Right hindlimb (tissue), 1 donor: ENCODE results near the gene FUNDC1.
"Not testable (repeated sequence)": the region's sequence is repeated elsewhere in the genome, so short reads cannot be mapped to it uniquely, and the experiment has no call there.

ENCODE experiments used
- DNase-seq: peaks from one replicate; pipeline ENCODE4 v3.0.0-alpha.2; 2018

The FUNDC1 gene, protein sequence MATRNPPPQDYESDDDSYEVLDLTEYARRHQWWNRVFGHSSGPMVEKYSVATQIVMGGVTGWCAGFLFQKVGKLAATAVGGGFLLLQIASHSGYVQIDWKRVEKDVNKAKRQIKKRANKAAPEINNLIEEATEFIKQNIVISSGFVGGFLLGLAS

DNA sequence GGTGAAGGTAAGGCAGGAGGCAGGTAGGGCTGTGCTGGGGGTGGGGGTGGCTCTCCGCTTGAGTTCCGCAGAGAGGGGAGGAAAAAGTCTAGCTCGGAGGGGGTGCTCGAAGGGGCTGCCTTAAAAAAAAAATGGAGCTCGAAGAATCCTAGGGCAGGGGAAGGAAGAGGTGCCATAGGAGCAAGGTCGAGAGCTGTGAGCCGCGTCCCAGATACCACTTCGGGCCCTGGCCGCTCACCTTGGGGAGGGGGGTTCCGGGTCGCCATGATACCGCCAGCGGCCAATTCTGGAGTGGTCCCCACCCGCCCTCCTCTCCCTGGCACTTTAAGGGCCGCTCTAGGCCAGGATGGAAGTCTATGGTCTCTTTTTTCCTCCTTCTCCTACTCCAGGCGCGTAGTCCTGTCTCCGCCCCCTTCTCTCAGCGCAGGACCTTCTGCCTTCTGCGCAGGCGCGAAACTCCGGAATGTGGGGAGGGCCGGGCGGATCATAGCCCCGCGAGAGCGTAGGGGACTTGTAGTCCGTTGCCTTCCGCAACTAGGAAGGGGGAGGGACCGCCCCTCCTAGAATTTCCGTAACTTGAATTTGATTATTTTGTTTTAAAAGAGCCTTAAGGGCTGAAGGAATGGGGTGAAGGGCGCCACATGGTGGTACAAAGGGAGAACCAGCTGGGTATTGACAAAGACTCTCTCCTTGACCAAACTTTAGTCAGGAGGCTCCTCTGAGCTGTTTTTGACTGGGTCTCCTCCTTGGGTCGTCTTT lies at the start of gene FUNDC1:
TSS of gene FUNDC1 (minus strand) at position 293 of the 759 bp plus-strand sequence. CDS start at position 266, 27 bp downstream.
- peak; percentile 97 for DNase-seq

DNA sequence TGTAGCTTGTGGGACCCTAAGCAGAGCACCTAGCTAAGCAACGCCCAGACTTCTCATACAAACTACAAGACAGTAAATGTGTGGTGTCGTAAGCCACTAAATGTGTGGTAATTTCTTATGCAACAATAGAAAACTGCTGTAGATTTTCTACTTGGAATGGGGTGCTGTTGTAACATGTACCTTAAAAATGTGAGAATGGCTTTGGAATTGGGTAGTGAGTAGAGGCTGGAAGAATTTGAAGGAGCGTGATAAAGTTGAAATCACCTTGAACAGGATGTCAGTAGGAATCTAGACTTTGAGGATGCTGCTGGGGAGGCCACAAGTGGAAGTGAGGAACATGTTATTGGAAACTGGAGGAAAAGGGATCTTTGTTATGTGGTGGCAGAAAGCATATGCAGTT lies 43.2 kb upstream of the FUNDC1 start:
- DNase-seq = no peak

DNA sequence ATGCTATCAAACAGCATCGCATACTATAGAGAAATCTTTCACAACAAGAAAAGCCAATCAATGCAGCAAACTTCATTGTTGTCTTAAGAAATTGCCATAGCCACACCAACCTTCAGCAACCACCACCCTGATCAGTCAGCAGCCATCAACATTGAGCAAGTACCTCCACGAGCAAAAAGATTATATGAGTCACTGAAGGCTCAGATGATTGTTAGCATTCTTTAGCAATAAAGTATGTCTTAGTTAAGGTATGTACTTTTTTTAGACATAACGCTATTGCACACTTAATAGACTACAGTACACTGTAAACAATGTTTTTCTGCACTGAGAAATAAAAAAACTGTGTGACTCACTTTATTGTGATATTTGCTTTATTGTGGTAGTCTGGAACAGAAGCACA lies 37.8 kb upstream of the FUNDC1 start:
- no peak for DNase-seq

DNA sequence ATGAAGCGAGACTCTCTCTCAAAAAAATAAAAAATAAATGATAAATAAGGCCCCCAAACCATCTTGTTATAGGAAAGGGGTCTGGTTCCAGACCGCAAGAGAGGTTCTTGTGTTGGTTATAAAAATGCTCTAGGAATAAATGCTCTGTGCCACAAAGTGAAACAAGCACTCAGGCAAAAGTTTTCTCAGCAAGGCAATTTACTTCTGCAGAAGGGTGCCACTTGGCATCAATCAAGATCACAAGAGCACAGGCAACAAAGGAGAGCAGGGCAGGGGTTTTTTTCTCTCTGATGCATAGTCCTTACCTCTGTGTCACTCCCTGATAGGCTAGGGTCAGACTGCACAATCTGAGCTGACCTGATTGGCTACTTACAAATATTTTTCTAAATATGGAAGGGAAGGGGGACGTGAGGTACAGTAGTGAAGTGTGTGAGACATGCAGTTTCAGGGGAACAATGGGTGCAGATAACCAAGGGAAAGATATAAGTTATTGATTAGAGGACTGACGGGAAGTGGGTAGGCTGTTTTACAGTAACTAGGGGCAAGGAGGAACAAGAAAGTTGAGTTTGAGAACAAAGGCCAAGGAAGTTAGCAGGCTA lies 29.8 kb upstream of the FUNDC1 start:
- no peak for DNase-seq

DNA sequence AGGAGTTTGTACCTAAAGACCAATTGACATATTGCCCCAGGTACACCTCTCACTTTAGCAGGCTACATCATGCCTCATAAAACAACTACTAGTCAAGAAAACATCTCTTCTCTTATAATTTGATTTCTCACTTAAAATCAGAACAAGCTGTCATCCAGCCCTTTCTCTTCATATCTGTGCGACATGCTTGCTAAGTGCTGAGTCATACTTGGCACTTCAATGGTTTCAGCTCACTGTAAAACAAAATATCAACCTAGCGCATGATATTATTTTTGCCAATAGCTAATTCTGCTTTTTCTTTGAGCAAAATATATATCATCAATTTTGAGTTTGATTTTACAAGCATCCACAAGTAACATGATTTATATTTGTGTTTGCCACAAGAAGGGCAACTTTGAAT lies 27.9 kb upstream of the FUNDC1 start:
- DNase-seq = no peak

DNA sequence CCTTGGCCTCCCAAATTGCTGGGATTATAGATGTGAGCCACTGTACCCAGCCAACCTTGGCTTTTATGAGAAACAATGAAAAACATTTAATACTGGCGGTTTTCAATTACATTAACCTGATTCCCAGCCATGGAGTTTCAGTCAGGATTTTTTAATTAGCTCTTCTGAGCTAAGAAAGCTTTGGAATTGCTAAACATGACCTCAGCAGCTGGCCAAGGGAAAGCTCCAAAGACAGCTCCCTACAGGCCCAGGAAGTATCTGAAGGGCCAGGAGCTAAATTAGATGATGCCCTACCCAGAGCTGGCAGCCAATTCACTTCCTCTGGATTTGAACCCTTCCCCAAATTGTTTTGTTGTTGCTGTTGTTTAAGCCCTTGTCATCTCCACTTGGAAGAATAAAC lies 26.5 kb upstream of the FUNDC1 start:
- no peak for DNase-seq

DNA sequence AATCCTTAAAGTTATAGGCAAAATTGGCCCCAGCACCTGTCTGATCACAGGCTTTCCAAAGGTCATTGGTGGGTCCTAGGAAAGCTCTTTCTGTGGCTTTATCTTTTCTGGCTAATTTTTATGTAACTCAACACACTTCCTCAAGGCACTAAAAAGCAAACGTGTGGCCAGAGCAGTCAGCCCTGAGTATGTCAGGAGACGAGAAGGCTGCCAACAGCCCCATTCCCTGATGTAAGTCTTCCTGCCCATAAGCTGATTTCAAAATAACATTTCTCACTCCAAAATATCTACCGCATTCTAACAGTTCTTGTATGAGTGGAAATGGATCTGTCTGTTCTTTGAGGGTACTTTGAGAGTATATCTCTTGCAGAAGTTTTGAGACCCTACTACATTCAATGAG lies 25.5 kb upstream of the FUNDC1 start:
- no peak for DNase-seq

DNA sequence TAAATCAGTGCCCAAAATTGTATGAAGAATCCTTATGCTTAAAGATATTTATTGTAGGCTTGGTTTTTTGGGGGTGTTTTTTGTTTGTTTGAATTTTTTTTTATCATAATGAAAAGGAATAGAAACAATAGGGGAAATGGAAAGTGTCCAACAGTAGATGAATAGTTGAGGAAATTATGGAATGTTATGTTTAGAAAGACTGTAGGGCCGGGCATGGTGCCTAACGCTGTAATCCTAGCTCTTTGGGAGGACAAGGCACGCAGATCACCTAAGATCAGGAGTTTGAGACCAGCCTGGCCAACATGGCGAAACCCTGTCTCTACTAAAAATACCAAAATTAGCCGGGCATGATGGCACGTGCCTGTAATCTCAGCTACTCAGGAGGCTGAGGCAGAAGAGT lies 19.2 kb upstream of the FUNDC1 start:
- not testable (repeated sequence) for DNase-seq

DNA sequence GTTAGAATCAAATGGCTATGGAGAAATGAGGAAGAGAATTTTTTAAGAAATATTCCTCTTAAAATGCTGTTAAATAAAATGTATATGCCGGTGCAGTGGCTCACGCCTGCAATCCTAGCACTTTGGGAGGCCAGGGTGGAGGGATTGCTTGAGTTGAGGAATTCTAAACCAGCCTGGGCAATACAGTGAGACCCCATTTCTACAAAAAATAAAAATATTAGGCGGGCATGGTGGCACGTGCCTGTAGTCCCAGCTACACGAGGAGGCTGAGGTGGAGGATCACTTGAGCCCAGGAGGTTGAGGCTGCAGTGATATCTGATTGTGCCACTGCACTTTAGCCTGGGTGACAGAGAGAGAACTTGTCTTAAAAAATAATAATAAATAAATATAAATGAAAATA lies 7.9 kb upstream of the FUNDC1 start:
- no peak for DNase-seq

DNA sequence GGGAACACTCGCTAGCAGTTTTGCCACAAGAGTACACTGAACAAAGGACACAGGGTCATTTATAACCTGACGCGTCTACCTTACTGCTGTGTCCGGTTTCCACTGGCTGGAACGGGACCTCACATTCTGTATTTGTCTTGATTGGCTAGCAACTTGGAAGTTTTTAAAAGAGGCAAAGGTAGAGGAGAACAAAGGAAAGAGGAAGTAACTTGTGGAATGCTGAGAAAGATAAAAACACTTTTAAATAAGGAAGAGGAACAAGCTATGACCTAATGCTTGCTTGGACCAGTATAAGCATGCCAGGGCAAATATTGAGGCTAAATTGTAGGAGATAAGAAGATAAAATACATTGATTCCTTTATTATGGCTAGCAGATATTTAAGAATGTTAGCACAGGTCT lies 2.8 kb upstream of the FUNDC1 start:
- DNase-seq = not testable (repeated sequence)

DNA sequence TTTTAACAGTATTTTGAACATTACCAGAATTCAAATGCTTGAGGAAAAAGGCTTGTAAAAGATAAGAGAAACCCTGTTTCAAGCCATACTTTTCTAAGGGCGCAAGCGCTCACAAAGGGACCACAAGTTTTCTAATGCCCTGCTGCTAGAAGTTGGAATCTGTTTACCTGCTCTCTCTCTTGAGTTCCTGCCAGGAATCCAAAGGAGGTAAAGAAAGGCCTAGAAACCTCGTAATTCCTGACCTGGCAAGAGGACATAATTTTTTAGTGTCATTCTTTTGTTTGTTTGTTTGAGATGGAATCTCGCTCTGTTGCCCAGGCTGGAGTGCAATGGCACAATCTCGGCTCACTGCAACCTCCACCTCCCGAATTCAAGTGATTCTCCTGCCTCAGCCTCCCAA lies 1.4 kb upstream of the FUNDC1 start:
- no peak for DNase-seq

DNA sequence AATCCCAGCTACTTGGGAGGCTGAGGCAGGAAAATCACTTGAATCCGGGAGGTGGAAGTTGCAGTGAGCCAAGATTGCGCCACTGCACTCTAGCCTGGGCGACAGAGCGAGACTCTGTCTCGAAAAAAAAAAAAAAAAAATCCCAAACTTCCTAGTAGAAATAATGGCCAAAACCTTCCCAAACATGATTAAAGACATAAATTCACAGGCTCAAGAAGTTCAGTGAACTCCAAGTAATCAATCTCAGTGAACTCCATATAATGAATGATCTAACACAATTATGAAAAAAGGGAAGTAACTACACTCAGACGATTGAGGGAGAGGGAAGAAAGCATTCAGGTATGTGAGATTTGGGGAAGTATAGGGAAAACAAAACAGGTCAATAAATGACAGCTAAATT lies 6.5 kb downstream of the FUNDC1 start:
- no peak for DNase-seq

DNA sequence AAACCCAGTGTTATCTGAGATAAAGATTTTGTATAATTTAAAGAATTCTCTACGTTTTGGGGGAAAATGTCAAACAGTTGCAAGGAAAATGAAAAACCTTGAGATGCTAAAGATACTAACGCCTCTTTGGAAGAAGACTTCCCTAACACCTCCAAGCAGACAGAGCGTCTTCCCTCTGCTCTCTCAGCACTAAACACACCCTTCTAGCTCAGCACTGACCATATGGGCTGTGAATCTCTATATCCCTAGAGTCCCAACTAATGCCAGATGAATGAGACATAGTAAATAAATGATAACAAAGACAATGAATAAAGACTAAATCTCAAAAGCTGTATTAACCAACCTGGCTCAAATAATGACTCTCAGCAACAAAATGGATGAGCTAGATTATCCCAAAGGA lies 13.3 kb downstream of the FUNDC1 start:
- DNase-seq = no peak

DNA sequence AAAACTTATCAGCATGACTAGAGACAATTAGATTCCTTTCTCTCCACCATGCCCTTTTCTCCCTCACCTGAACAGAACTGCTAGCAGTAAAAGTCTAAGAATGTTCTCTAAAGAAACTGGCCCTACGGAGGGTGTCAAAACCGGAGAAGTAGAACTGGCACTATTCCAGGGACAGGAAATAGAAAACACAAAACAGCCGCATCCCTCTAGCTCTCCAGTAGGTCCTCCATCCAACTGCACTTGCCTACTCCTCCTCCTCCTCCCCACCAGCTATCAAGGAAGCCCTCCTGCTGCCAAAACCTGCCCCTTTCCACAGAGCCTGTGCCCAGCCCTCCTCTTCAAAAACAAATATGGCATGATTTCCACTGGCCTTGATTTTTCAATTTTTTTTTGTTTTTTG lies 28.4 kb downstream of the FUNDC1 start:
- DNase-seq = no peak

DNA sequence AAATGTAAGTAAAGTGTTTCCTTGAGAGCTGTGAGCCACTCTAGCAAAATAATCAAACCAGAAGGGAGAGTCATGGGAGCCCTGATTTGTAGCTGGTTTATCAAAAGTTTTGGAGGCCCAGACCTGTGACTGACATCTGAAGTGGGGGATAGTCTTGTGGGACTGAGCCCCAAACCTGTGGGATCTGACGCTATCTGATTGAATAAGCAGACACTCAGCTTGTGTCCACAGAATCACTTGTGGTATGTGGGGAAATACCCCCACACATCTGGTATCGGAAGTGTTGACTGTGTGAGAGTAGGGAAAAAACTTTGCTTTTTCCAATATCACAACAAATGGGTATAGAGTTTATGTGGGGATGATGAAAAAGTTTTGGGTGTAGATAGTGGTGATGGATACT lies 35.4 kb downstream of the FUNDC1 start:
- no peak for DNase-seq

DNA sequence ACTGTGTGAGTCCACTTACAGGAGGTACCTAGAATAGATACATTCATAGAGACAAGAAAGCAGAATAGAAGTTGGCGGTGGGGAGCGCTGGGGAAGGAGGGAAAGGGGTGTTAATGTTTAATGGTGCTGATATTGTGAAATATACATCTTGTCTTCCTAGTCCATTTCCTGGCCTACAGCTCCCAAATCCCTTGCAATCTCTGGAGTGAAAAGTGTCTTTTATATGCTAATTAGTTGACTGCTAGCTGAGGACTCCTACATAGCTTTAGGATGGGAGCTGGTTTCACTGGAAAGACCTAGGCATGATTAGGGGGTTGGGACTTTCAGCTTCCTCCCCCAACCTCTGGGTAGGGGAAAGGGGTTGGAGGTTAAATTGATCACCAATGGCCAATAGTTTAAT lies 36.0 kb downstream of the FUNDC1 start:
- no peak for DNase-seq

DNA sequence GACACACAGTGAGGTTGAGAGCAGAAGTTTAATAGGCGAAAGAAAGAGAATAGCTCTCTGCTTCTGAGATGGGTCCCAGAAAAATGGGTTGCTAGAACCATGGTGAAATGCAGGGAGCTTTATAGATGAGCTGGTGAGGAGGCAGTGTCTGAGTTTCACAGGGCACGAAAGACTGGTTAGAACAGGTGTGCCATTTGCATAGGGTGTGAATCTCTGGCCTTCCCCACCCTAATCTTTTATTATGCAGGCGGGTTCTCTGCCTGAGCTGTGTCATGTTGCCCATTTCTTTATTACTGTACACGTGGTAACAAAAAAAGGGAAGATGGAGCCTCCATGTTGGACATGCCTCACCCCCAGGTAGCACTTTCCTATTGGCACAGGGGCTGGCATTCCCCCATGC lies 39.1 kb downstream of the FUNDC1 start:
- no peak for DNase-seq

DNA sequence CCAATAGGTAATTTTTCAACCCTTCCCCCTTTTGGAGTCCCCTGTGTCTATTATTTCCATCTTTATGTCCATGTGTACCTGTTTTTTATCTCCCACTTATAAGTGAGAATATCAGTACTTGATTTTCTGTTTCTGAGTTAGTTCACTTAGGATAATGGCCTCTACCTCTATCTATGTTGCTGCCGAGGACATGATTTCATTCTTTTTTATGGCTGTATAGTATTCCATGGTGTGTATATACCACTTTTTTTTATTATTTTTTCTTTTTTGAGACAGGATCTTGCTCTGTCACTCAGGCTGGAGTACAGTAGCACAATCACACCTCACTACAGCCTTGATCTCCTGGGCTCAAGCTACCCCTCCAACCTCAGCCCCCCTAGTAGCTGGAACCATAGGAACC lies 47.6 kb downstream of the FUNDC1 start:
- no peak for DNase-seq

DNA sequence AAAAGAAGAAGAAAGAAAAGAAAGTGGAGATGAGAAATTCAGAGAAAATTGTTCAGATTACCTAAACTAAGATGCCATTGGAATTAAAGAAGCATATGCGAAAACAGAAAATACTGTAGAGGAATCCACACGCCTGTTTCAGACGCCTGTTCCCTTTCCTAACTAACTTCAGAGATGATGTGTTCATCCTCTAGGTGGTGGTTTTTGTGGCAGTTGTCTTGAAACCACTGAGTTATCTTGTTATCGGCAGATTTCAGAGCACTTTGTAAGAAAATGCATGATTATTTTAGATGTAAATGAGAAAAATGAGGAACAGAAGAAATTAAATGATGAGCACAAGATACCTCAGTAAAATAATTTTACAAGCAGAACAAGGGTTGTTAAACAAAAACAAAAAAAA lies 48.3 kb downstream of the FUNDC1 start:
- DNase-seq = no peak

DNA sequence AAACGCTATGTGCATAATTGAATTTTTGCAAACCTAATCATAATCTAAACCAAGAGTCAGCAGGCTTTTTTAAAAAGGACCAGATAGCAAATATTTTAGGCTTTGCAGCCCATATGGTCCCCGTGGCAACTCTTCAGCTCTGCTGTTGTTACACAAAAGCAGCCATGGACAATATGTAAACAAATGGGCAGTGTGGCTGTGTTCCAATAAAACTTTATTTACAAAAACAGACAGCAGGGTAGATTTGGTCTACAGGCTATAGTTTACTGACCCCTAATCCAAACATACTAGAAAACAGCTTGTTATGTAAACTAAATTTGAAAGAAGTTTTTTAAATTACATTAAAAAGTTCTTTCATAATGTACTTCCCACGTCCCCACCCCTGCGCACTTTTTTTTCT lies 53.1 kb downstream of the FUNDC1 start:
- no peak for DNase-seq

DNA sequence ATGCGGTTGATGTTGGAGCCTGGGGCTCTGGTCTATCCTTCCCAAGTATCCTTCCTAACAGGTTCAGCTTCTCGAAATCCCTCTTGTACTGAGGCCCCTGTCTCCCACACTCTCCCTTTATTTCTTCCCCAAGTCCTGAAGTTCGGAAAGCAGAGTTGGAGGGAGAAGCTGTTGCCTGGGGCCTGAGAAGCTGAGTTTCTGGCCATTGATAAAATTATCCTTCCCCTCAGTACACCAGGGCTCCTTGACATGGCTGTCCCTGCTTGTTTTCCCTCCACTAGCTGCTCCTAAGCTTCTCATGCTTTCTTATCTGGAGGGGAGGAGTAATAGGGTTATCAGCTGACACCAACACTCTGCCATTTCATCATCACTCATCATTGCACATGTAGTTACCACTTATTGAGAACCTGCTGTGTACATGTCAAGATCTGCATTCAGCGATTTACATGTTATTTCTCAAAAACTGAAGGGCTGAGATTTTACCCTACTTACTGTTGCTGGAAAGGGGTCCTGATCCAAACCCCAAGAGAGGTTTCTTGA lies 58.0 kb downstream of the FUNDC1 start:
- no peak for DNase-seq

DNA sequence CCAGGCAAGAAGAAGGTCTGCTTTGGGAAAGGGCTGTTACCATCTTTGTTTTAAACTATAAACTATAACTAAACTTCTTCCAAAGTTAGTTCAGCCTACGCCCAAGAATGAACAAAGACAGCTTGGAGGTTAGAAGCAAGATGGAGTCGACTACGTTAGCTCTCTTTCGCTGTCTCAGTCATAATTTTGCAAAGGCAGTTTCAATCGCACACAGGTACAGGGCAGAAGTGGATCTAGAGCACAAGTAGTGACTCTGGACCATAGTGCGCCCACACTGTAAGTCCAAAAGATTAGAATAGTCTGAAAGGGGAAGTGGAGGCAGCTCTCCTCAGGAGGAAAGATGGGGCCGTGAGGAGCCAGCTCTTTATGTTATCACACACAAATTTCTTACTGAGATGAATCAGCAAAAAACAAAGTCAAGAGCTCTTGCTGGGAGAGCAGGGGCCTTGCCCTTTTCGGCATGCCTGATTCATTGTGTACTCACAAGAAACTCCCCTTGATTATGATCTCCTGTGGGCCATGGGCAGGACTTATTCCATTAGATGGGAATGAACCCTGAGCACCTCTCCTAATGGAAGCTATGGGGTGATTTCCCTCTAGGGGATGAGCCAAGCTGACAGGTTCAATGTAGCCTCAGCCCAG lies 58.6 kb downstream of the FUNDC1 start:
- DNase-seq = no peak

DNA sequence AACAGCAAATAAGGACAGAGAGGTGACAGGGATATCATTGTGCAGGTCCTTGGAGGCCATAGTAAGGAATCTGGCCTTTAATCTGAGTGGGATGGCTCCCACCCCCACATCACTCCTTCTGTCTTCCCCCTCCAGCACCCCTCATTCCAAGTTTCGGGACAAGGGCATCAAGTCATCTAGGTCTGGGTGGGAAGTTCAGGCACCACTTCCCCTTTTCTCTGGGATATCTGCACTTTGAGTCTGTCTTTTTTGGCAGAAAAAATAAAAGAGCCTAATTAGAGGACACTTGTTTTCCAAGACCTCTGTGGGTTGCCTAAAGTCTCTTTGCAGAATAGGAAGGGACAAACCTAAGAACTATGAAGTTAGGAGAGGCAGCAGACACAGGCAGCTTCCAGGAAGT lies 60.1 kb downstream of the FUNDC1 start:
- DNase-seq = no peak

DNA sequence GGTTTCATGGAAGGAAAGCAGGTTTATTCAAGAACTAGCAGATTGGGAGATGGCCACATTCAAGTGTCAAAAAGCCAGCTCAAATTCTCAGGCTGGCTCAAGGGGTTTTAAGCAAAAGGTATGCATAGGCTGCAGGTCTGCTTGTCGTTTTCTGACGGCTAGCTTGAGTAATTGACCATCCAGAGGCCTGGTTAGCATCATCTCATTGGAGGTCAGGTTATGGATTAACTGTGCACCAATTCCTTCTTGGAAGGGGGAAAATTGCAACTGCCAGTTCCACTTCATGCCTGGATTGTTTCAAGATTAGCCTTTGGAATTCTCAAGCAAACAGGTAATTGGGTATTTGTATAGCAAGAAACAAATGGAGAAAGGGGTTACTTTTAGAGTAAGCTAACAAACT lies 62.1 kb downstream of the FUNDC1 start:
- no peak for DNase-seq
